Endodermal cell (in vitro differentiated cells): ENCODE results near the gene CAMTA1. TPM values are rescaled to one million over a fixed set of nuclear protein-coding genes. Genes with fewer than 3 reads are reported as not detected.
A peak's percentile ranks its signal among the peaks of the same experiment; 100 is the strongest.

ENCODE experiments used
- DNase-seq: peaks from one replicate; pipeline ENCODE4 v3.0.0-alpha.2; 2017
- H3K27ac ChIP-seq: 2 replicates; pipeline ENCODE4 v1.5.1; 2013; ENCODE audit warnings: mild to moderate bottlenecking, low read depth, low read length, moderate library complexity
- H3K27me3 ChIP-seq: 2 replicates; pipeline ENCODE4 v1.6.1; 2013; ENCODE audit warnings: mild to moderate bottlenecking, low read length, moderate library complexity; ENCODE audit not compliant: insufficient read depth, control insufficient read depth, poor library complexity, severe bottlenecking
- H3K36me3 ChIP-seq: 2 replicates; pipeline ENCODE4 v1.7.0; 2013; ENCODE audit warnings: mild to moderate bottlenecking, low read length, moderate library complexity; ENCODE audit not compliant: control insufficient read depth, insufficient read depth
- H3K4me1 ChIP-seq: one replicate; pipeline ENCODE4 v1.7.0; 2013; ENCODE audit warnings: low read length; ENCODE audit not compliant: control insufficient read depth, insufficient read depth
- H3K4me3 ChIP-seq: 2 replicates; pipeline ENCODE4 v1.5.1; 2013; ENCODE audit warnings: mild to moderate bottlenecking, low read length, moderate library complexity
- H3K9ac ChIP-seq: 2 replicates; pipeline ENCODE4 v1.6.1; 2013; ENCODE audit warnings: mild to moderate bottlenecking, low read length, moderate library complexity; ENCODE audit not compliant: poor library complexity, severe bottlenecking; ENCODE audit errors: extremely low read depth
- H3K9me3 ChIP-seq: 2 replicates; pipeline ENCODE4 v1.6.1; 2013; ENCODE audit warnings: mild to moderate bottlenecking, low read length, moderate library complexity; ENCODE audit not compliant: control insufficient read depth
- H3K27ac Mint-ChIP-seq: 2 replicates; pipeline ENCODE4 v1.8.0; 2020; ENCODE audit warnings: mixed read lengths
- H3K27me3 Mint-ChIP-seq: 2 replicates; pipeline ENCODE4 v1.8.0; 2021; ENCODE audit warnings: mild to moderate bottlenecking, mixed read lengths; ENCODE audit not compliant: insufficient read depth
- H3K36me3 Mint-ChIP-seq: 2 replicates; pipeline ENCODE4 v1.8.0; 2020; ENCODE audit warnings: low read depth, mixed read lengths
- H3K4me1 Mint-ChIP-seq: 2 replicates; pipeline ENCODE4 v1.8.0; 2020; ENCODE audit warnings: mixed read lengths
- H3K4me3 Mint-ChIP-seq: 2 replicates; pipeline ENCODE4 v1.8.0; 2020; ENCODE audit warnings: mild to moderate bottlenecking, moderate library complexity, mixed read lengths
- H3K9me3 Mint-ChIP-seq: 2 replicates; pipeline ENCODE4 v1.8.0; 2020; ENCODE audit warnings: mild to moderate bottlenecking, mixed read lengths
- WGBS, 2 experiments: methylation state at CpG; one replicate each; pipeline versions ENCODE4 v1.1.5 to v1.1.7; 2013; ENCODE audit warnings: missing lambda C conversion rate in 2 of 2, mixed read lengths in 1 of 2; ENCODE audit not compliant: insufficient coverage in 1 of 2, insufficient read length in 1 of 2; 5-methylcytosine and 5-hydroxymethylcytosine counted together
- total RNA-seq, 2 donors: library from RNA; stranded (reverse); fragmentation: NEBNext Ultra II Directional in 1 of 2; extraction: Animal tissue kit (Norgen Biotek cat#: 25700) in 1 of 2; gene quantifications; 2 replicates in 1 of 2; 3 replicates in 1 of 2; pipeline ENCODE4 v1.2.1, GENCODE V29; 2021
- TF ChIP-seq, protein P1 (sequence below): fragments of 200-600 bp; sonication (generic); conservative IDR thresholded peaks from 2 replicates; pipeline ENCODE4 v1.5.0; 2021; ENCODE audit warnings: antibody characterized with exemption, mild to moderate bottlenecking

CAMTA1 gene
- total RNA-seq, 2 donors from 2014 or later: 123 to 137 TPM

DNA sequence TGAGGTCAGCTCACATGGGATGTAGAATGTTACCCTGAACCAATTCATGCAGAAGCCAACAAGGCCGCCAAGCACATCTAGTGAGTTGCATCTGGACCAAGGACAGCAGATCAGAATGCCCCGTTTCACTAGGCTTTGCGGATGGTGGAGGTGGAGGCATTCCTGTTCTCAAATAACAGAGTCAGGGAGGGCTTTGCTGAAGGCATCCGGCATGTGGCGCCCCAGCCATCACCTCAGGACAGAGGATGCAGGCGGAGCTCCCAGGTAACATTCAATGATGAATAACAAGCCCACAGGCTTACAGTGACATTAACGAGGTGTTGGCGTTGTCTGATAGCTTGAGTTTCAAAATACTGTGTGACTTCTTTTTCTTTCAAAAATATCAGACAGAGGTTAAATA, 476.2 kb downstream of the CAMTA1 start:
- Mint-ChIP-seq H3K4me3 (no peak overlapping the region), H3K9me3 (no peaks in the 10 kb centered on the region), H3K36me3 (no peaks in the 10 kb centered on the region), H3K27ac (no peak overlapping the region), H3K4me1 (no peaks in the 10 kb centered on the region), H3K27me3 (no peaks in the 10 kb centered on the region)
- DNase-seq: peak; percentile 85
- H3K9ac ChIP-seq: no peak overlapping the region
- H3K27ac ChIP-seq: no peak overlapping the region
- H3K4me1 ChIP-seq: no peaks in the 10 kb centered on the region
- H3K9me3 ChIP-seq: no peaks in the 10 kb centered on the region
- no peaks in the 10 kb centered on the region for H3K27me3 ChIP-seq
- H3K36me3 ChIP-seq: no peaks in the 10 kb centered on the region
- WGBS, 2 experiments: 84 to 91% methylated on average over 6 to 8 of the region's 8 CpGs
- TF ChIP-seq, protein P1, sequence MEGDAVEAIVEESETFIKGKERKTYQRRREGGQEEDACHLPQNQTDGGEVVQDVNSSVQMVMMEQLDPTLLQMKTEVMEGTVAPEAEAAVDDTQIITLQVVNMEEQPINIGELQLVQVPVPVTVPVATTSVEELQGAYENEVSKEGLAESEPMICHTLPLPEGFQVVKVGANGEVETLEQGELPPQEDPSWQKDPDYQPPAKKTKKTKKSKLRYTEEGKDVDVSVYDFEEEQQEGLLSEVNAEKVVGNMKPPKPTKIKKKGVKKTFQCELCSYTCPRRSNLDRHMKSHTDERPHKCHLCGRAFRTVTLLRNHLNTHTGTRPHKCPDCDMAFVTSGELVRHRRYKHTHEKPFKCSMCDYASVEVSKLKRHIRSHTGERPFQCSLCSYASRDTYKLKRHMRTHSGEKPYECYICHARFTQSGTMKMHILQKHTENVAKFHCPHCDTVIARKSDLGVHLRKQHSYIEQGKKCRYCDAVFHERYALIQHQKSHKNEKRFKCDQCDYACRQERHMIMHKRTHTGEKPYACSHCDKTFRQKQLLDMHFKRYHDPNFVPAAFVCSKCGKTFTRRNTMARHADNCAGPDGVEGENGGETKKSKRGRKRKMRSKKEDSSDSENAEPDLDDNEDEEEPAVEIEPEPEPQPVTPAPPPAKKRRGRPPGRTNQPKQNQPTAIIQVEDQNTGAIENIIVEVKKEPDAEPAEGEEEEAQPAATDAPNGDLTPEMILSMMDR: peak; percentile 53
- no peak overlapping the region for H3K4me3 ChIP-seq

DNA sequence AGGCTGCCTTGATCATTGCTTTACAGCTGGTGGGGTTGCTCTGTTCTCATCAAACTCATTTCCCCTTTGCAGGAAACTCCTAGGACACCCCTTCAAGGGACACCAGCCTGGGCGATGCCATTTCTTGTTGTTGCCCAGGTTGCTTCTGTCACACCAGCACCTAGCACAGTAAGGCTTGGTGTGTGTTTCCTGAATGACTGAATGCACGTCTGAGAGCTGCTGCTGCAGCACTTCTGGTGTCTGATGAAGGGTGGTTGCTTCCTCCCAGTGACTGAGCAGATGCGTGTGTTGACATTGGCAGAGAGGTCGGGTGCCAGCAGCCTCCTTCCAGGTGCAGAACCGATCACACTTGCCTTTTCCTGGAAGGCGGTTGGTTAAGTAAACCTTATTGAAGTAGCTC, 477.4 kb downstream of the CAMTA1 start:
- Mint-ChIP-seq H3K27ac (no peak overlapping the region), H3K4me1 (no peaks in the 10 kb centered on the region), H3K9me3 (no peaks in the 10 kb centered on the region), H3K27me3 (no peaks in the 10 kb centered on the region), H3K4me3 (no peak overlapping the region), H3K36me3 (no peaks in the 10 kb centered on the region)
- H3K4me3 ChIP-seq: no peak overlapping the region
- no peak overlapping the region for H3K27ac ChIP-seq
- no peak overlapping the region for H3K9ac ChIP-seq
- H3K4me1 ChIP-seq: no peaks in the 10 kb centered on the region
- no peaks in the 10 kb centered on the region for H3K9me3 ChIP-seq
- DNase-seq: no peak
- H3K27me3 ChIP-seq: no peaks in the 10 kb centered on the region
- TF ChIP-seq, protein P1: no peak
- WGBS, 2 experiments: 92 to 100% methylated on average over 1 to 6 of the region's 6 CpGs
- H3K36me3 ChIP-seq: no peaks in the 10 kb centered on the region

DNA sequence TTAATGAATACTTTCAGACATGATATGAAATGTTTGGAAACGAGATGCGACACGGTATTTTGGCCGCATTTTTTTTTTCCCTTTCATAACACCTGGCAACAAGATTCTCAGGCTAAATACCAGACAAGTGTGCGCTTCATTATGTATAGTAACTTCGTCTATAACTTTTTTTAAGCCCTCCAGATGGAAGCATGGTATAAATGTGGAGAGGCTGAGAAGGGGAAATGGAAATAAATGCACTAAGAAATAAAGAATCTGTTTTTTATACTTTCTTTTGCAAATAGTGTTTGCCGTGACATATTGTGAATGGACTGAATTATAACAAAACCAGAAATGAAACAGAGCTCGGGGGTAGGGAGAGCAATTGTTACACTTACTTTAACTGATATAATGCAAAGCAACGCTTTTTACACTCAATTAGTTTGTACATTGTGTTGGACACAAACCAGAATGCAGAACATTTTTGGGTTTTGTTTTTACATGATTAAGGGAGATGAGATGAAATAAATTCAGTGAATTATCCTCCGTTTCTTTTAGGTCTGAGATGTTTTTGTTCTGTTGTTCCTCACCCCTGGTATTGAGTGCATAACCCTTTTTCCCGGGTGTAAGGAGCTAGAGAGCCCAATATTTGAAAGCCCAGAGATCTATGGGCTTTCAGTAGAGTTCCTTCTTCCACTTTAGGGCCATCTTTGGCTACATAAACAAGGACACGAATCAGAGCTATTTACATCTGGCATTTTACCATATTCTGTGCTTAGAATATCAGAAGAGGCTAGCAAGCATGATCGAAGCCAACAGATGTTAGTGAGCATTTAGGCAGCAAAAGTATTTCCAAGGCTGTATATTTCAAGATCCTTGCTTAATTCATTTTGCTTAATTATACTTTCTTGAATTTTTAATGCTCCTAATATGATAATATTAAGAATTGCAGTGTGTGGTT, 478.0 kb downstream of the CAMTA1 start:
- Histone ChIP-seq H3K36me3 (no peaks in the 10 kb centered on the region), H3K9ac (no peak overlapping the region), H3K4me1 (no peaks in the 10 kb centered on the region), H3K27ac (no peak overlapping the region), H3K27me3 (no peaks in the 10 kb centered on the region), H3K9me3 (peaks cover 2% of the 10 kb centered on the region), H3K4me3 (no peak overlapping the region)
- Mint-ChIP-seq H3K36me3 (no peaks in the 10 kb centered on the region), H3K27ac (no peak overlapping the region), H3K4me3 (no peak overlapping the region), H3K27me3 (no peaks in the 10 kb centered on the region), H3K4me1 (no peaks in the 10 kb centered on the region), H3K9me3 (peaks cover 5% of the 10 kb centered on the region)
- no peak for DNase-seq
- TF ChIP-seq, protein P1: no peak
- 88 to 95% methylated on average over 6 to 13 of the region's 13 CpGs for WGBS, 2 experiments
